ENCODE results near the gene STK24.

Gene STK24

DNA sequence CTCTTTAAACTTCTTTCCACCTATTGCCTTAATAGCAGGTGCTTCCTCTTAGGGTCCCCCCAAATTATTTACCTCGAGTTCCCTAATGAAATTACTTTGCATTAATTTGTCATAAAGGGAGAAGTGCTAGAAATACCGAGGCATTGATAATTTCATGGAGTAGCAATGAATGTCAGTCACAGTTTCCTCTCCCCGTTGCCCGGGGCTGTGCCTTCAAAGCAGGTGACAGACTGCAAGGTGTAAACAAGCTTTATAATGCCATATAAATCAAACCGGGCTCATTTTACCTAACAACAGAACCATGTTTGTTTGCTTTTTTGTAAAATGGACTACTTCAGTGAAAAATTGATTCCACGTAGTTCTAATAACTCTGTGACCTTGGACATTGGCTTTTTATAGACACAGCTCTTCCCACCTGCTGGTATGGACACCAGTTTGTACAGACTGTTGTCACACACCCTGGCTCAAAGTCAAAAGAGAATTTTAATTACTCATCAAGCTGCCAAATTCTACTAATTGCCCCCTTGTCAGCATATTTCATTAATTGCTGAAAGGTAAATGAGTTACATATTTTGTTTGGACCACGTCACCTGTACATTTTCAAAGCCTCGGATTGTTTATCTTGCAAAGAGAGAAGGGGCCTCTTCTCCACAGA lies 171.1 kb downstream of the STK24 start:
- Histone ChIP-seq H3K4me3 (ENCODE audit: low read length, poor library complexity, severe bottlenecking) (no peak overlapping the region), H3K27me3 (ENCODE audit: insufficient read depth, low read length, poor library complexity, severe bottlenecking) (no peaks in the 10 kb centered on the region), H3K79me2 (ENCODE audit: insufficient read depth, low read length) (no peaks in the 10 kb centered on the region), H3K4me1 (ENCODE audit: insufficient read depth, low read length, poor library complexity, severe bottlenecking) (no peaks in the 10 kb centered on the region), H3K9ac (ENCODE audit: low read depth, low read length, poor library complexity, severe bottlenecking) (no peak overlapping the region), H3K9me3 (ENCODE audit: insufficient read depth, low read depth, low read length) (no peaks in the 10 kb centered on the region), H3K36me3 (ENCODE audit: insufficient read depth, low read length) (no peaks in the 10 kb centered on the region), H4K20me1 (ENCODE audit: insufficient read depth, low read length, poor library complexity, severe bottlenecking) (no peaks in the 10 kb centered on the region), H3K4me2 (ENCODE audit: low read depth, low read length, poor library complexity, severe bottlenecking) (no peak overlapping the region), H3K9me2 (replicated peaks; ENCODE audit: low read depth, low read length) (no peaks in the 10 kb centered on the region), H3F3A (ENCODE audit: low read depth) (no peaks in the 10 kb centered on the region), H2AFZ (ENCODE audit: low read length) (no peak overlapping the region)
- TF ChIP-seq EZH2phosphoT487 (IDR thresholded peaks at IDR 0.05; ENCODE audit: borderline replicate concordance), result no peak
- TF ChIP-seq, protein P1, sequence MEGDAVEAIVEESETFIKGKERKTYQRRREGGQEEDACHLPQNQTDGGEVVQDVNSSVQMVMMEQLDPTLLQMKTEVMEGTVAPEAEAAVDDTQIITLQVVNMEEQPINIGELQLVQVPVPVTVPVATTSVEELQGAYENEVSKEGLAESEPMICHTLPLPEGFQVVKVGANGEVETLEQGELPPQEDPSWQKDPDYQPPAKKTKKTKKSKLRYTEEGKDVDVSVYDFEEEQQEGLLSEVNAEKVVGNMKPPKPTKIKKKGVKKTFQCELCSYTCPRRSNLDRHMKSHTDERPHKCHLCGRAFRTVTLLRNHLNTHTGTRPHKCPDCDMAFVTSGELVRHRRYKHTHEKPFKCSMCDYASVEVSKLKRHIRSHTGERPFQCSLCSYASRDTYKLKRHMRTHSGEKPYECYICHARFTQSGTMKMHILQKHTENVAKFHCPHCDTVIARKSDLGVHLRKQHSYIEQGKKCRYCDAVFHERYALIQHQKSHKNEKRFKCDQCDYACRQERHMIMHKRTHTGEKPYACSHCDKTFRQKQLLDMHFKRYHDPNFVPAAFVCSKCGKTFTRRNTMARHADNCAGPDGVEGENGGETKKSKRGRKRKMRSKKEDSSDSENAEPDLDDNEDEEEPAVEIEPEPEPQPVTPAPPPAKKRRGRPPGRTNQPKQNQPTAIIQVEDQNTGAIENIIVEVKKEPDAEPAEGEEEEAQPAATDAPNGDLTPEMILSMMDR (conservative IDR thresholded peaks at IDR 0.05; ENCODE audit: low read length), result no peak

DNA sequence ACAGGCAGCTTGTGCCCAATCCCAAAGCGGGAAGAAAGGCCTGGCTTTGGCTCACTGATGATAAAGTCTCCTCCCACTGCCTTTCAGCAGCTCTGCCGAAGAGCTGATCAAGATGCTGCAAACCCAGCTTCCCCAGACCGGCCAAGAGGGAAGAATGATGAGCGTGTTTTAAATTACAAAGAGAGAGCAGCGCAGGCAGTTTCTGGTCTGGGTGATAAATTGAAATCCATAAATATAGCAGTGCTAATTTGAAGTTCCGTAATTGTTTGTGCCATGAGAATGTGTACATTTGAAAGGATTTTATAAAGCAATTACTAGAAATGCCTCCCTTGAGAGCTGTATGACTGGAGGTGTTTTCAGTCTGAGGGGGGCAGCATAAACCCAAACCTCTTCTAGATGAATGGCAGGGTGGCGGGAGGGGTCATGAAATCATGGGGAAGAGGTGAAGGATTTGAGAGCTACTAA lies 171.8 kb downstream of the STK24 start:
- Histone ChIP-seq H4K20me1 (ENCODE audit: insufficient read depth, low read length, poor library complexity, severe bottlenecking) (no peaks in the 10 kb centered on the region), H3F3A (ENCODE audit: low read depth) (no peaks in the 10 kb centered on the region), H3K79me2 (ENCODE audit: insufficient read depth, low read length) (no peaks in the 10 kb centered on the region), H3K4me3 (ENCODE audit: low read length, poor library complexity, severe bottlenecking) (no peak overlapping the region), H3K9ac (ENCODE audit: low read depth, low read length, poor library complexity, severe bottlenecking) (no peak overlapping the region), H3K9me3 (ENCODE audit: insufficient read depth, low read depth, low read length) (no peaks in the 10 kb centered on the region), H3K4me2 (ENCODE audit: low read depth, low read length, poor library complexity, severe bottlenecking) (no peak overlapping the region), H3K36me3 (ENCODE audit: insufficient read depth, low read length) (no peaks in the 10 kb centered on the region), H3K9me2 (replicated peaks; ENCODE audit: low read depth, low read length) (no peaks in the 10 kb centered on the region), H3K27me3 (ENCODE audit: insufficient read depth, low read length, poor library complexity, severe bottlenecking) (no peaks in the 10 kb centered on the region), H3K4me1 (ENCODE audit: insufficient read depth, low read length, poor library complexity, severe bottlenecking) (no peaks in the 10 kb centered on the region), H2AFZ (ENCODE audit: low read length) (no peak overlapping the region)
- TF ChIP-seq EZH2phosphoT487 (IDR thresholded peaks at IDR 0.05; ENCODE audit: borderline replicate concordance), result no peak
- TF ChIP-seq, protein P1 (conservative IDR thresholded peaks at IDR 0.05; ENCODE audit: low read length), result peak; percentile 23

DNA sequence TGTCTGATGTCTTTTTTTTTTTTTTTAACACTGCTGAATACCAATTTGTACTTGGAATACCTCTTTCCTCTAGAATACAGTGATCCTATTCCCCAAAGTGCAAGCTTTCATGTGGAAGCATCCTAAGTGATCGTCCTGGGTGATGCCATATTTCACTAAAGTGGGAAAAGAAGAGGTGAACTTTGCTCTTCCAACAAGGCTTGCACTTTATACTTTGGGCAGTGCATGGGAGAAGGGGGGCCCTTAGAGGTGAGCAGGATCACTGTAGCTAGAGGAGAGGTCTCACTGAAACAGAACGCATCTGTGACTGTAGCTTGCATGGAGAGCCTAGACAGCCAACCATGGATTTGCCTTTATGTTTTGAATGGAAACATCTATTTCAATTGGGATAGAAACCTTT lies 173.8 kb downstream of the STK24 start:
- no peaks in the 10 kb centered on the region for H3F3A ChIP-seq (ENCODE audit: low read depth)
- TF ChIP-seq EZH2phosphoT487 (IDR thresholded peaks at IDR 0.05; ENCODE audit: borderline replicate concordance), result no peak
- TF ChIP-seq, protein P1 (conservative IDR thresholded peaks at IDR 0.05; ENCODE audit: low read length), result no peak
- H3K4me2 ChIP-seq (ENCODE audit: low read depth, low read length, poor library complexity, severe bottlenecking), result no peak overlapping the region
- H3K79me2 ChIP-seq (ENCODE audit: insufficient read depth, low read length), result no peaks in the 10 kb centered on the region
- no peak overlapping the region for H3K4me3 ChIP-seq (ENCODE audit: low read length, poor library complexity, severe bottlenecking)
- no peaks in the 10 kb centered on the region for H3K9me3 ChIP-seq (ENCODE audit: insufficient read depth, low read depth, low read length)
- H3K9ac ChIP-seq (ENCODE audit: low read depth, low read length, poor library complexity, severe bottlenecking), result no peak overlapping the region
- H3K4me1 ChIP-seq (ENCODE audit: insufficient read depth, low read length, poor library complexity, severe bottlenecking), result no peaks in the 10 kb centered on the region
- H3K9me2 ChIP-seq (replicated peaks; ENCODE audit: low read depth, low read length), result no peaks in the 10 kb centered on the region
- H3K36me3 ChIP-seq (ENCODE audit: insufficient read depth, low read length), result no peaks in the 10 kb centered on the region
- no peak overlapping the region for H2AFZ ChIP-seq (ENCODE audit: low read length)
- H4K20me1 ChIP-seq (ENCODE audit: insufficient read depth, low read length, poor library complexity, severe bottlenecking), result no peaks in the 10 kb centered on the region
- no peaks in the 10 kb centered on the region for H3K27me3 ChIP-seq (ENCODE audit: insufficient read depth, low read length, poor library complexity, severe bottlenecking)

Data from Loucy (cell line).